ENCODE measurements around the gene ARHGAP9.
"Not testable (repeated sequence)": the region's sequence is repeated elsewhere in the genome, so short reads cannot be mapped to it uniquely, and the experiment has no call there.

ARHGAP9 gene

GRCh38 chr12:57431654-57432188 lies 47.9 kb downstream of the ARHGAP9 start:
- no peak for DNase-seq (ENCODE audit: extremely low read depth, low read depth)
- no peak for TF ChIP-seq CTCF (IDR thresholded peaks at IDR 0.05; ENCODE audit: low read depth, low read length)

GRCh38 chr12:57430931-57431566 lies 48.6 kb downstream of the ARHGAP9 start, which contains the start of gene R3HDM2:
Gene R3HDM2 (minus strand): TSS chr12:57431043. CDS start chr12:57310428, 120,615 bp downstream.
- TF ChIP-seq CTCF (IDR thresholded peaks at IDR 0.05; ENCODE audit: low read depth, low read length): no peak
- peak; percentile 89 for DNase-seq (ENCODE audit: extremely low read depth, low read depth)

- DNase-seq (ENCODE audit: extremely low read depth, low read depth): no peak
- TF ChIP-seq CTCF (IDR thresholded peaks at IDR 0.05; ENCODE audit: low read depth, low read length): no peak
These were observed 49.3 kb downstream of the ARHGAP9 start for GRCh38 chr12:57430112-57430930.

- TF ChIP-seq CTCF (IDR thresholded peaks at IDR 0.05; ENCODE audit: low read depth, low read length): no peak
- DNase-seq (ENCODE audit: extremely low read depth, low read depth): no peak
These were observed 50.1 kb downstream of the ARHGAP9 start for GRCh38 chr12:57429473-57430111.

- no peak for TF ChIP-seq CTCF (IDR thresholded peaks at IDR 0.05; ENCODE audit: low read depth, low read length)
- DNase-seq (ENCODE audit: extremely low read depth, low read depth): no peak
These were observed 50.7 kb downstream of the ARHGAP9 start for GRCh38 chr12:57428965-57429364.

GRCh38 chr12:57426948-57427347 lies 52.7 kb downstream of the ARHGAP9 start:
- not testable (repeated sequence) for DNase-seq (ENCODE audit: extremely low read depth, low read depth)

All from AG09319 (cell line).